GM10248 (cell line): Measurements from ENCODE around the gene POGK.

ENCODE experiments used
- CTCF ChIA-PET: fragments of 300-600 bp; sonication (Branson Sonifier 250); formaldehyde crosslinking; extraction: SDS; loops from one replicate; lab custom pipeline; 2021; ENCODE audit warnings: antibody characterized with exemption; lab: Yijun Ruan, JAX
- POLR2A ChIA-PET: fragments of 350-650 bp; sonication (Branson Sonifier 250); formaldehyde crosslinking; extraction: SDS; loops from one replicate; lab custom pipeline; 2020; ENCODE audit warnings: antibody characterized with exemption; lab: Yijun Ruan, JAX
- DNase-seq: peaks from one replicate; pipeline ENCODE4 v3.0.0; 2012; ENCODE audit errors: extremely low spot score
- CTCF ChIP-seq: IDR thresholded peaks from 2 replicates; pipeline ENCODE4 v1.5.1; 2012; ENCODE audit warnings: mild to moderate bottlenecking, low read depth; ENCODE audit errors: extremely low read depth, missing control alignments, control extremely low read depth

Gene POGK

GRCh38 chr1:166888373-166889111, 49.3 kb downstream of the POGK start:
- no peak for TF ChIP-seq CTCF
- ChIA-PET CTCF (interaction anchor here (0.7 kb wide), 1 partner anchor 171 kb away, joined by 4 read pairs; no protein-coding TSS in a partner anchor), POLR2A (no interaction called here)
- DNase-seq, result no peak

- TF ChIP-seq CTCF, result no peak
- DNase-seq, result no peak
- ChIA-PET CTCF (no interaction called here), POLR2A (no interaction called here)
Measured at GRCh38 chr1:166889776-166890175, 50.5 kb downstream of the POGK start.

- no peak for DNase-seq
- ChIA-PET CTCF (interaction anchor here (1.3 to 2.1 kb wide), 3 partner anchors 14 to 163 kb away, joined by 3 to 12 read pairs (median 3); no protein-coding TSS in a partner anchor), POLR2A (no interaction called here)
- TF ChIP-seq CTCF, result no peak
Measured at GRCh38 chr1:166895766-166896165, 56.5 kb downstream of the POGK start.

- ChIA-PET CTCF (interaction anchor here (1.0 to 5.8 kb wide), 4 partner anchors 10 to 167 kb away, joined by 4 to 39 read pairs (median 14); no protein-coding TSS in a partner anchor), POLR2A (no interaction called here)
- TF ChIP-seq CTCF, result no peak
- DNase-seq, result no peak
Measured at GRCh38 chr1:166899769-166900168, 60.5 kb downstream of the POGK start.

- TF ChIP-seq CTCF, result no peak
- ChIA-PET POLR2A (no interaction called here), CTCF (interaction anchor here (1.0 to 5.8 kb wide), 5 partner anchors 9 to 166 kb away, joined by 3 to 39 read pairs (median 5); partner anchors contain the start of gene TADA1)
Measured at GRCh38 chr1:166900987-166901386, 61.7 kb downstream of the POGK start.

GRCh38 chr1:166902279-166902678, 63.0 kb downstream of the POGK start:
- POLR2A ChIA-PET, result no interaction called here

More at GRCh38 chr1:166900987-166901386, 61.7 kb downstream of the POGK start:
- no peak for DNase-seq

More at GRCh38 chr1:166902279-166902678, 63.0 kb downstream of the POGK start:
- TF ChIP-seq CTCF, result no peak
- no peak for DNase-seq
- CTCF ChIA-PET, result interaction anchor here (1.3 to 5.8 kb wide), 3 partner anchors 7 to 157 kb away, joined by 4 to 39 read pairs (median 23); no protein-coding TSS in a partner anchor
